Measurements from ENCODE around the gene PCDHGB5.

Gene PCDHGB5

GRCh38 chr5:141439411-141440141, 41.8 kb downstream of the PCDHGB5 start:
- DNase-seq = no peak

GRCh38 chr5:141440341-141440740, 42.6 kb downstream of the PCDHGB5 start:
- DNase-seq = no peak

GRCh38 chr5:141441571-141442170, 43.9 kb downstream of the PCDHGB5 start:
- no peak for DNase-seq

Measured in nucleus accumbens (tissue), 56 donors.